Osteoblast (primary cell): ENCODE measurements around the gene MBOAT1. TPM values are rescaled to one million over a fixed set of nuclear protein-coding genes. Genes with fewer than 3 reads are reported as not detected.

ENCODE experiments used
- DNase-seq: peaks from one replicate; pipeline ENCODE4 v3.0.0; 2011; ENCODE audit warnings: low spot score, mixed read lengths; ENCODE audit not compliant: insufficient read length; ENCODE audit errors: missing footprints
- H2AFZ ChIP-seq: 2 replicates; pipeline ENCODE4 v1.6.0; 2011; ENCODE audit warnings: mild to moderate bottlenecking, low read length
- H3K27ac ChIP-seq: 2 replicates; pipeline ENCODE4 v1.5.1; 2011; ENCODE audit warnings: mild to moderate bottlenecking, low read depth, low read length, moderate library complexity
- H3K27me3 ChIP-seq: 2 replicates; pipeline ENCODE4 v1.6.0; 2012; ENCODE audit warnings: mild to moderate bottlenecking, control low read depth, inconsistent platforms, low read length, moderate library complexity; ENCODE audit not compliant: insufficient read depth
- H3K36me3 ChIP-seq: 2 replicates; pipeline ENCODE4 v1.5.1; 2011; ENCODE audit warnings: mild to moderate bottlenecking, low read length, control low read depth, moderate library complexity; ENCODE audit not compliant: insufficient read depth
- H3K4me1 ChIP-seq: 2 replicates; pipeline ENCODE4 v1.5.1; 2011; ENCODE audit warnings: mild to moderate bottlenecking, low read length, control low read depth, moderate library complexity; ENCODE audit not compliant: insufficient read depth
- H3K4me2 ChIP-seq: 2 replicates; pipeline ENCODE4 v1.6.0; 2011; ENCODE audit warnings: mild to moderate bottlenecking, low read length; ENCODE audit not compliant: insufficient read depth
- H3K4me3 ChIP-seq: fragments of 200-600 bp; sonication (generic); 3 replicates; pipeline ENCODE4 v1.5.1; 2012; ENCODE audit warnings: mild to moderate bottlenecking, low read length, inconsistent platforms; ENCODE audit not compliant: insufficient read depth
- H3K79me2 ChIP-seq: 2 replicates; pipeline ENCODE4 v1.6.0; 2012; ENCODE audit warnings: mild to moderate bottlenecking, low read length, control low read depth, inconsistent platforms; ENCODE audit not compliant: insufficient read depth
- H3K9me3 ChIP-seq: 2 replicates; pipeline ENCODE4 v1.5.1; 2011; ENCODE audit warnings: low read depth, low read length, control low read depth
- H4K20me1 ChIP-seq: 2 replicates; pipeline ENCODE4 v1.6.0; 2012; ENCODE audit warnings: mild to moderate bottlenecking, low read length, control low read depth; ENCODE audit not compliant: insufficient read depth
- CTCF ChIP-seq: IDR thresholded peaks from 2 replicates; pipeline ENCODE4 v1.5.1; 2011; ENCODE audit warnings: mild to moderate bottlenecking, low read depth, low read length, moderate library complexity; ENCODE audit errors: extremely low read depth
- total RNA-seq: library from RNA; depleted of rRNA; stranded (reverse); fragments of >200 nt; gene quantifications from 2 replicates; pipeline ENCODE4 v1.2.3, GENCODE V29; 2012

Gene MBOAT1
- total RNA-seq, 1 donor = 1.4 TPM

- Histone ChIP-seq H3K36me3 (no peaks in the 10 kb centered on the region), H3K4me1 (no peaks in the 10 kb centered on the region), H3K27me3 (no peaks in the 10 kb centered on the region), H3K79me2 (no peaks in the 10 kb centered on the region), H3K27ac (no peak overlapping the region), H3K9me3 (no peaks in the 10 kb centered on the region), H3K4me3 (no peak overlapping the region), H2AFZ (peak overlapping the region; percentile 82), H4K20me1 (no peaks in the 10 kb centered on the region), H3K4me2 (no peak overlapping the region)
- TF ChIP-seq CTCF = no peak
- DNase-seq = no peak
Observed at GRCh38 chr6:20203561-20204511, 8.4 kb downstream of the MBOAT1 start.

- no peaks in the 10 kb centered on the region for H3K79me2 ChIP-seq
- DNase-seq = no peak
- TF ChIP-seq CTCF = no peak
- no peak overlapping the region for H3K27ac ChIP-seq
- H3K36me3 ChIP-seq = no peaks in the 10 kb centered on the region
- no peak overlapping the region for H2AFZ ChIP-seq
- no peaks in the 10 kb centered on the region for H3K9me3 ChIP-seq
- H3K4me3 ChIP-seq = no peak overlapping the region
- H3K4me2 ChIP-seq = no peak overlapping the region
- no peaks in the 10 kb centered on the region for H3K4me1 ChIP-seq
- H3K27me3 ChIP-seq = no peaks in the 10 kb centered on the region
- H4K20me1 ChIP-seq = no peaks in the 10 kb centered on the region
Observed at GRCh38 chr6:20202699-20203302, 9.5 kb downstream of the MBOAT1 start.

- Histone ChIP-seq H4K20me1 (no peaks in the 10 kb centered on the region), H2AFZ (no peak overlapping the region), H3K36me3 (no peaks in the 10 kb centered on the region), H3K4me2 (no peak overlapping the region), H3K4me1 (no peaks in the 10 kb centered on the region), H3K4me3 (no peak overlapping the region), H3K79me2 (no peaks in the 10 kb centered on the region), H3K9me3 (no peaks in the 10 kb centered on the region), H3K27ac (no peak overlapping the region), H3K27me3 (no peaks in the 10 kb centered on the region)
- no peak for TF ChIP-seq CTCF
- DNase-seq = no peak
Observed at GRCh38 chr6:20202324-20202658, 10.0 kb downstream of the MBOAT1 start.
